ENCODE data around the gene SLC14A1.

The SLC14A1 gene

DNA sequence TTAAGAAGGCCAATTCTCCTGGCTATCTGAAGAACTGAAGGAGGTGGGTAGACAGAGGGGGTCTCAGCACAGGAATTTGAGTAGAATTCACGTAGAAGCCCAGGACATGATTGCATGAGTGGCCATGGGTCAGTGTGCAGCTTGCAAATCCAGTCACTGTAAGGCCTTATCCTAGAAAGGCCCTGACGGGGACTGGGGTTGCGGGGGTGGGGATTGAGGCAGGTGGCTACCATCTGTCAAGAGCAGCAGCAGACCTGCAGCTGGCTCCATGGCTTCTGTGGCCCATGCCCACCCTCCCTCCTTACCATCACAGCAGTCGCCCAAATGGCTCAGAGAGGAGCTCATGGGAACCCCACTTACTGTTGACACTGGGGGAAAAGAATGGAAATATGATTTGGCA lies 34.6 kb upstream of the SLC14A1 start:
- H3K27ac ChIP-seq (ENCODE audit: low read length): no peak overlapping the region
- no peaks in the 10 kb centered on the region for H3K36me3 ChIP-seq (ENCODE audit: control insufficient read depth in 1 of 2, insufficient read depth in 2 of 2, low read length in 2 of 2)
- no peaks in the 10 kb centered on the region for H3K4me1 ChIP-seq (ENCODE audit: control insufficient read depth in 1 of 2, insufficient read depth in 2 of 2, low read length in 2 of 2)

GRCh38 chr18:45690975-45691815 lies 32.8 kb upstream of the SLC14A1 start:
- Histone ChIP-seq H3K27me3 (ENCODE audit: low read depth, low read length) (no peaks in the 10 kb centered on the region), H3K27ac (ENCODE audit: low read length) (no peak overlapping the region), H3K4me3 (ENCODE audit: low read depth in 1 of 2, low read length in 2 of 2) (no peak overlapping the region), H3K4me1 (ENCODE audit: control insufficient read depth in 1 of 2, insufficient read depth in 2 of 2, low read length in 2 of 2) (no peaks in the 10 kb centered on the region), H3K36me3 (ENCODE audit: control insufficient read depth in 1 of 2, insufficient read depth in 2 of 2, low read length in 2 of 2) (no peaks in the 10 kb centered on the region), H3K9me3 (ENCODE audit: control insufficient read depth in 1 of 2, low read length in 2 of 2) (peaks cover 0 to 2% of the 10 kb centered on the region in 2 donors)

More for the DNA sequence above, 34.6 kb upstream of the SLC14A1 start:
- no peaks in the 10 kb centered on the region for H3K27me3 ChIP-seq (ENCODE audit: low read depth, low read length)
- no peak overlapping the region for H3K4me3 ChIP-seq (ENCODE audit: low read depth in 1 of 2, low read length in 2 of 2)
- H3K9me3 ChIP-seq (ENCODE audit: control insufficient read depth in 1 of 2, low read length in 2 of 2): peaks cover 0 to 1% of the 10 kb centered on the region in 2 donors

- Histone ChIP-seq H3K36me3 (ENCODE audit: control insufficient read depth in 1 of 2, insufficient read depth in 2 of 2, low read length in 2 of 2) (no peaks in the 10 kb centered on the region), H3K27me3 (ENCODE audit: low read depth, low read length) (no peaks in the 10 kb centered on the region), H3K27ac (ENCODE audit: low read length) (no peak overlapping the region), H3K9me3 (ENCODE audit: control insufficient read depth in 1 of 2, low read length in 2 of 2) (peaks cover 0 to 2% of the 10 kb centered on the region in 2 donors), H3K4me3 (ENCODE audit: low read depth in 1 of 2, low read length in 2 of 2) (no peak overlapping the region), H3K4me1 (ENCODE audit: control insufficient read depth in 1 of 2, insufficient read depth in 2 of 2, low read length in 2 of 2) (no peaks in the 10 kb centered on the region)
These were observed 32.2 kb upstream of the SLC14A1 start for GRCh38 chr18:45691816-45692179.

DNA sequence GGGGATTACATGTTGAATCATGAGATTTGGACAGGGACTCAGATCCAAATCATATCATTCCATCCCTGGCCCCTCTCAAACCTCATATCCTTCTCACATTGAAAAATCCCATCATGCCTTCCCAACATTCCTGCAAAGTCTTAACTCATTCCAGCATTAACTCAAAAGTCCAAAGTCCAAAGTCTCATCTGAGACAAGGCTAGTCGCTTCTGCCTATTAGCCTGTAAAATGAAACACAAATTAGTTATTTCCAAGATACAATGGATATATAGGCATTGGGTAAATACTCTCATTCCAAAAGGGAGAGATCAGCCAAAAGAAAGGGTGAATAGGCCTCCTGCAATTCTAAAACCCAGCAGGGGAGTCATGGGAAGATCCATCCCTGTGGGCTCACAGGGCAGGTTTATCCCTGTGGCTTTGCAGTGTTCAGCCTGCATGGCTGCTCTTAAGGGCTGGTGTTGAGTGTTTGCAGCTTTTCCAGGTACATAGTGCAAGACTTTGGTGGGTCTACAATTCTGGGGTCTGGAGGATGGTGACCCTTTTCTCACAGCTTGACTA lies 21.2 kb upstream of the SLC14A1 start:
- Histone ChIP-seq H3K36me3 (ENCODE audit: control insufficient read depth in 1 of 2, insufficient read depth in 2 of 2, low read length in 2 of 2) (no peaks in the 10 kb centered on the region), H3K4me1 (ENCODE audit: control insufficient read depth in 1 of 2, insufficient read depth in 2 of 2, low read length in 2 of 2) (no peaks in the 10 kb centered on the region), H3K4me3 (ENCODE audit: low read depth in 1 of 2, low read length in 2 of 2) (no peak overlapping the region), H3K27ac (ENCODE audit: low read length) (no peak overlapping the region), H3K9me3 (ENCODE audit: control insufficient read depth in 1 of 2, low read length in 2 of 2) (peaks cover 0 to 4% of the 10 kb centered on the region in 2 donors), H3K27me3 (ENCODE audit: low read depth, low read length) (no peaks in the 10 kb centered on the region)

DNA sequence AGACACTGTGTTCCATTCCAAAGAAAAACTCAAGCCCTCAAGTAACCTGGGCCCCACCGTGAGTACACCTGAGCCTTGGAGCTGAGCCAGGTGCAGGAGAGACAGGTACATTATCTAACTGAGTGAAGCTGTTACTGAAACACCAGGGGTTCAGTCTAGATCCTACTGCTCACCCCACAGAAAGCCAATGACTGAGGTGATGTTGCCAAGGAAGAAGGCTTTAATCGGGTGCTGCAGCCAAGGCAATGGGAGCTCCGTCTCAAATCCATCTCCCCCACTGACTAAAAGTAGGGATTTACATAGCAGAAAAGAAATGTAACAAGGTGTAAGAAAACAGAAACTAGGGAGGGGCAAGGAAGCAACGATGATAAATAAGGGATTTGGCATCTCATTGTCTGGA lies 15.2 kb upstream of the SLC14A1 start:
- no peak overlapping the region for H3K27ac ChIP-seq (ENCODE audit: low read length)
- no peaks in the 10 kb centered on the region for H3K36me3 ChIP-seq (ENCODE audit: control insufficient read depth in 1 of 2, insufficient read depth in 2 of 2, low read length in 2 of 2)
- H3K27me3 ChIP-seq (ENCODE audit: low read depth, low read length): no peaks in the 10 kb centered on the region
- no peak overlapping the region for H3K4me3 ChIP-seq (ENCODE audit: low read depth in 1 of 2, low read length in 2 of 2)
- H3K4me1 ChIP-seq (ENCODE audit: control insufficient read depth in 1 of 2, insufficient read depth in 2 of 2, low read length in 2 of 2): no peaks in the 10 kb centered on the region
- H3K9me3 ChIP-seq (ENCODE audit: control insufficient read depth in 1 of 2, low read length in 2 of 2): peaks cover 5 to 12% of the 10 kb centered on the region in 2 donors

GRCh38 chr18:45712061-45712460 lies 11.9 kb upstream of the SLC14A1 start:
- no peak overlapping the region for H3K4me3 ChIP-seq (ENCODE audit: low read depth in 1 of 2, low read length in 2 of 2)
- H3K27ac ChIP-seq (ENCODE audit: low read length): no peak overlapping the region
- no peaks in the 10 kb centered on the region for H3K27me3 ChIP-seq (ENCODE audit: low read depth, low read length)
- no peaks in the 10 kb centered on the region for H3K36me3 ChIP-seq (ENCODE audit: control insufficient read depth in 1 of 2, insufficient read depth in 2 of 2, low read length in 2 of 2)
- H3K4me1 ChIP-seq (ENCODE audit: control insufficient read depth in 1 of 2, insufficient read depth in 2 of 2, low read length in 2 of 2): no peaks in the 10 kb centered on the region
- H3K9me3 ChIP-seq (ENCODE audit: control insufficient read depth in 1 of 2, low read length in 2 of 2): peaks cover 5 to 12% of the 10 kb centered on the region in 2 donors

DNA sequence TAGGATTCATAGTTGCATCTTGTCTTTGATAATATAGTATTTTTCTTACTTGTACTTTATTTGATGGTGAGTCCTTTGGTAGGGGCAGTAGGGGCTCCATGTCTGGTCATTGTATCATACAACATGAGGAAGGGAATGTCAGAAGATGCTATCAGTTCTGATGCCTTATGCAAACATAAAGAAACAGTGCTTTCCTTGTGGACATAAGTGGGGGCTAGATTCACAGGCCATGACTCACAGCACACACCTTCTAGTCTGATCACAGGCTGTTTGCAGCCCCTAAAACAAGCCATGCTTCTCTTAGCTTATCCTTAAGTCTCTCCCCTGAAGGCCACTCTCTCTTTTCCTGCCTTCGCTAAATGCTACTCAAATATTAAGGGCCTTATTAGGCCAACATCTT lies 10.7 kb upstream of the SLC14A1 start:
- H3K4me3 ChIP-seq (ENCODE audit: low read depth in 1 of 2, low read length in 2 of 2): no peak overlapping the region
- H3K27me3 ChIP-seq (ENCODE audit: low read depth, low read length): no peaks in the 10 kb centered on the region
- H3K27ac ChIP-seq (ENCODE audit: low read length): no peak overlapping the region
- no peaks in the 10 kb centered on the region for H3K4me1 ChIP-seq (ENCODE audit: control insufficient read depth in 1 of 2, insufficient read depth in 2 of 2, low read length in 2 of 2)
- no peaks in the 10 kb centered on the region for H3K36me3 ChIP-seq (ENCODE audit: control insufficient read depth in 1 of 2, insufficient read depth in 2 of 2, low read length in 2 of 2)
- peaks cover 5 to 12% of the 10 kb centered on the region in 2 donors for H3K9me3 ChIP-seq (ENCODE audit: control insufficient read depth in 1 of 2, low read length in 2 of 2)

DNA sequence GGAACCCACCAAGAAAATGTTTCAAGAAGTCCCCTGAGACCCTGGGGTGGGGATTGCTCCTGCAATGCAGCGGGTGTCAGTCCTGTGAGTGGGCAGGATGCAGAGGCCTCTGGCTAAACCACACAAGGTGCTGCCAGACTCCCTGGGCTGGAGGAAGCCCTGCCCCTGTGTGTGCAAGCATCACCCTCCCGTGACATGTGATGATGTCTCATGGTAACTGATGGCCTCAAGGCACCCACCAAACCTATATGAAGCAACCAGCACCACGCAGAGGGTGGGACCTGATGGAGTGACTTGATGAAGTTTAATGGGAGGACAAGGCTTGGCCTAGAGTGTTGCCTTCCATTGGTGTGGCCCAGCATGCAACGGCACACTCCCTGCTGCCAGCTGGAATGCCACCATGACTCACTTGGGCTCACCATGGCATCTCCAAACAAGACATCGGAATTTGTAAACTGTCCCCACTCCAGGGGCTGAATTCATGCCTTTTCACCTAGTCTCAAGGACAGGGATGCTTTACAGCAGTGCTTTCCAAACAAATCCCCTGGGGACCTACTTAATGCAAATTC lies 8.7 kb upstream of the SLC14A1 start:
- H3K4me1 ChIP-seq (ENCODE audit: control insufficient read depth in 1 of 2, insufficient read depth in 2 of 2, low read length in 2 of 2): no peaks in the 10 kb centered on the region
- H3K27me3 ChIP-seq (ENCODE audit: low read depth, low read length): no peaks in the 10 kb centered on the region
- no peaks in the 10 kb centered on the region for H3K9me3 ChIP-seq (ENCODE audit: control insufficient read depth in 1 of 2, low read length in 2 of 2)
- no peak overlapping the region for H3K4me3 ChIP-seq (ENCODE audit: low read depth in 1 of 2, low read length in 2 of 2)
- H3K36me3 ChIP-seq (ENCODE audit: control insufficient read depth in 1 of 2, insufficient read depth in 2 of 2, low read length in 2 of 2): no peaks in the 10 kb centered on the region
- no peak overlapping the region for H3K27ac ChIP-seq (ENCODE audit: low read length)

DNA sequence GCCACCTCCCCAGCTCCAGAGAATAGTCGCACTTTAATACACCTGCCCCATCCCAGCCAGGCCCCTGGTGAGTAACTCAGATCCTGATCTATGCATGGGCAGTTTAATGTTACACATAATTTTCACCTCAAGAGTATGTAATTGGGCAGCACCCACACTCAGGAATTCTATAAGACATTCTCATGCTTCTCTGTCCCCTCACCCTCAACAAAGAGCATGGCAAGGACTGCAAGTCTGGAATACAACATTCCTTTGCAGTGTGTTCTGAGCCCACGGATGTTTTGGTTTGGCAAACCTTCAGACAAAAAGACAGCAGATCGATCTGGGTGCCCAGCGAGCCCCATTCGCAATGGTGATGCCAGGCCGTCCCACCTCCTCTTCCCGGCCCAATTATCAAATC lies 4.9 kb upstream of the SLC14A1 start:
- H3K27ac ChIP-seq (ENCODE audit: low read length): no peak overlapping the region
- no peaks in the 10 kb centered on the region for H3K9me3 ChIP-seq (ENCODE audit: control insufficient read depth in 1 of 2, low read length in 2 of 2)
- no peaks in the 10 kb centered on the region for H3K4me1 ChIP-seq (ENCODE audit: control insufficient read depth in 1 of 2, insufficient read depth in 2 of 2, low read length in 2 of 2)
- H3K36me3 ChIP-seq (ENCODE audit: control insufficient read depth in 1 of 2, insufficient read depth in 2 of 2, low read length in 2 of 2): no peaks in the 10 kb centered on the region
- no peaks in the 10 kb centered on the region for H3K27me3 ChIP-seq (ENCODE audit: low read depth, low read length)
- H3K4me3 ChIP-seq (ENCODE audit: low read depth in 1 of 2, low read length in 2 of 2): no peak overlapping the region

- no peaks in the 10 kb centered on the region for H3K27me3 ChIP-seq (ENCODE audit: low read depth, low read length)
- H3K4me1 ChIP-seq (ENCODE audit: control insufficient read depth in 1 of 2, insufficient read depth in 2 of 2, low read length in 2 of 2): no peaks in the 10 kb centered on the region
- H3K27ac ChIP-seq (ENCODE audit: low read length): no peak overlapping the region
- H3K4me3 ChIP-seq (ENCODE audit: low read depth in 1 of 2, low read length in 2 of 2): no peak overlapping the region
- no peaks in the 10 kb centered on the region for H3K36me3 ChIP-seq (ENCODE audit: control insufficient read depth in 1 of 2, insufficient read depth in 2 of 2, low read length in 2 of 2)
- H3K9me3 ChIP-seq (ENCODE audit: control insufficient read depth in 1 of 2, low read length in 2 of 2): no peaks in the 10 kb centered on the region
These were observed 1.1 kb upstream of the SLC14A1 start for GRCh38 chr18:45722899-45723298.

GRCh38 chr18:45724601-45725000 lies 620 bp downstream of the SLC14A1 start:
- H3K4me3 ChIP-seq (ENCODE audit: low read depth in 1 of 2, low read length in 2 of 2): no peak overlapping the region
- H3K4me1 ChIP-seq (ENCODE audit: control insufficient read depth in 1 of 2, insufficient read depth in 2 of 2, low read length in 2 of 2): no peaks in the 10 kb centered on the region
- no peaks in the 10 kb centered on the region for H3K9me3 ChIP-seq (ENCODE audit: control insufficient read depth in 1 of 2, low read length in 2 of 2)
- no peaks in the 10 kb centered on the region for H3K27me3 ChIP-seq (ENCODE audit: low read depth, low read length)
- H3K36me3 ChIP-seq (ENCODE audit: control insufficient read depth in 1 of 2, insufficient read depth in 2 of 2, low read length in 2 of 2): no peaks in the 10 kb centered on the region
- no peak overlapping the region for H3K27ac ChIP-seq (ENCODE audit: low read length)

All from muscle layer of duodenum (tissue), 2 donors.